A673 (cell line): ENCODE measurements around the gene SEL1L3. TPM values are rescaled to one million over a fixed set of nuclear protein-coding genes. Genes with fewer than 3 reads are reported as not detected.

Experiments used
- BruUV-seq: library from RNA; stranded (reverse); fragments of 400-500 nt; replicated peaks from 2 replicates; lab custom pipeline; 2021; lab: Mats Ljungman, UMichigan
- CTCF ChIA-PET: fragments of 300-600 bp; sonication (Branson Sonifier 250); formaldehyde crosslinking; loops from one replicate; lab custom pipeline; 2022; ENCODE audit warnings: antibody characterized with exemption; lab: Charles Lee
- POLR2A ChIA-PET: fragments of 300-600 bp; sonication (Branson Sonifier 250); formaldehyde crosslinking; loops from one replicate; lab custom pipeline; 2022; ENCODE audit warnings: antibody characterized with exemption; ENCODE audit not compliant: low non-redundant PET; lab: Charles Lee
- DNase-seq: peaks from one replicate; pipeline ENCODE4 v3.0.0-alpha.2; 2015; ENCODE audit warnings: low spot score
- H3K27ac ChIP-seq: fragments of 200-600 bp; sonication (generic); 2 replicates; pipeline ENCODE4 v1.5.1; 2016; ENCODE audit warnings: mixed run types, low read depth, mild to moderate bottlenecking, mixed read lengths, antibody characterized with exemption, low read length; ENCODE audit not compliant: poor library complexity, severe bottlenecking
- H3K27me3 ChIP-seq: fragments of 200-600 bp; sonication (generic); replicated peaks from 2 replicates; pipeline ENCODE4 v1.6.1; 2017; ENCODE audit warnings: mixed run types, low read depth, mild to moderate bottlenecking, mixed read lengths, antibody characterized with exemption, low read length; ENCODE audit not compliant: insufficient read depth, poor library complexity
- H3K36me3 ChIP-seq: fragments of 200-600 bp; sonication (generic); 2 replicates; pipeline ENCODE4 v1.6.1; 2016; ENCODE audit warnings: mixed run types, mild to moderate bottlenecking, mixed read lengths, antibody characterized with exemption, low read length; ENCODE audit not compliant: insufficient read depth, poor library complexity, severe bottlenecking
- H3K4me1 ChIP-seq: fragments of 200-600 bp; sonication (generic); 2 replicates; pipeline ENCODE4 v1.6.1; 2017; ENCODE audit warnings: mixed run types, mild to moderate bottlenecking, mixed read lengths, antibody characterized with exemption, low read length; ENCODE audit not compliant: insufficient read depth, poor library complexity, severe bottlenecking
- H3K4me3 ChIP-seq: fragments of 200-600 bp; sonication (generic); 2 replicates; pipeline ENCODE4 v1.5.1; 2016; ENCODE audit warnings: low read depth, mixed run types, mild to moderate bottlenecking, mixed read lengths, low read length; ENCODE audit not compliant: poor library complexity, severe bottlenecking
- H3K9me3 ChIP-seq: fragments of 200-600 bp; sonication (generic); 2 replicates; pipeline ENCODE4 v1.6.1; 2016; ENCODE audit warnings: mixed run types, low read depth, mild to moderate bottlenecking, mixed read lengths, antibody characterized with exemption, low read length; ENCODE audit not compliant: poor library complexity, severe bottlenecking
- CTCF ChIP-seq: fragments of 300-800, 200-600 bp; sonication (generic); conservative IDR thresholded peaks from 2 replicates; pipeline ENCODE4 v1.5.1; 2017; ENCODE audit warnings: low read depth, mild to moderate bottlenecking, antibody characterized with exemption, low read length, moderate library complexity, mixed read lengths
- EZH2 ChIP-seq: fragments of 200-600 bp; sonication (generic); IDR thresholded peaks from 2 replicates; pipeline ENCODE4 v1.6.1; 2017; ENCODE audit warnings: borderline replicate concordance, low read depth, mild to moderate bottlenecking, mixed read lengths, antibody characterized with exemption, low read length; ENCODE audit not compliant: poor library complexity, severe bottlenecking
- intact Hi-C: fragments of 100-400 bp; cut with micrococcal nuclease; formaldehyde crosslinking; loops from one replicate; pipeline ENCODE4 v1.10.0; 2022; ENCODE audit not compliant: unreplicated experiment
- total RNA-seq: library from RNA; stranded (reverse); gene quantifications from 2 replicates; pipeline ENCODE4 v1.2.3, GENCODE V29; 2021

Gene SEL1L3
- total RNA-seq, 1 experiment from 2014 or later, result 40.0 TPM

GRCh38 chr4:25771672-25772071 is 91.1 kb downstream of the SEL1L3 start:
- peaks cover 2% of the 10 kb centered on the region for H3K4me1 ChIP-seq
- H3K9me3 ChIP-seq, result no peaks in the 10 kb centered on the region
- H3K27me3 ChIP-seq, result no peaks in the 10 kb centered on the region
- BruUV-seq, result no TSS peak
- no peak overlapping the region for H3K4me3 ChIP-seq
- intact Hi-C loops, result no loop called here
- POLR2A ChIA-PET, result interaction anchor here (0.6 kb wide), 1 partner anchor 268 kb away, joined by 15 read pairs; no protein-coding TSS in a partner anchor
- no peak overlapping the region for H3K27ac ChIP-seq
- no peaks in the 10 kb centered on the region for H3K36me3 ChIP-seq
- DNase-seq, result no peak
- TF ChIP-seq EZH2 (no peak), CTCF (no peak)
- CTCF ChIA-PET, result no interaction called here

- Histone ChIP-seq H3K4me3 (no peak overlapping the region), H3K27me3 (no peaks in the 10 kb centered on the region), H3K9me3 (no peaks in the 10 kb centered on the region), H3K4me1 (peaks cover 2% of the 10 kb centered on the region), H3K27ac (no peak overlapping the region), H3K36me3 (no peaks in the 10 kb centered on the region)
- no peak for DNase-seq
- ChIA-PET POLR2A (no interaction called here), CTCF (no interaction called here)
- intact Hi-C loops, result no loop called here
- BruUV-seq, result no TSS peak
- TF ChIP-seq EZH2 (no peak), CTCF (no peak)
These were observed 91.9 kb downstream of the SEL1L3 start for GRCh38 chr4:25770847-25771246.

- POLR2A ChIA-PET, result no interaction called here
- Histone ChIP-seq H3K27ac (no peak overlapping the region), H3K4me3 (no peak overlapping the region), H3K4me1 (peaks cover 2% of the 10 kb centered on the region), H3K9me3 (no peaks in the 10 kb centered on the region), H3K36me3 (peaks cover 9% of the 10 kb centered on the region), H3K27me3 (no peaks in the 10 kb centered on the region)
- TF ChIP-seq EZH2 (no peak), CTCF (no peak)
- no TSS peak for BruUV-seq
- intact Hi-C loops, result loop anchor here (10.0 kb wide), 1 partner anchor 264 kb away; no protein-coding TSS in a partner anchor
- CTCF ChIA-PET, result no interaction called here
- DNase-seq, result no peak
These were observed 93.5 kb downstream of the SEL1L3 start for GRCh38 chr4:25769251-25769650.
